Muscle of leg (tissue), 11 donors: Measurements from ENCODE around the gene CLCNKB. TPM values are rescaled to one million over a fixed set of nuclear protein-coding genes. Genes with fewer than 3 reads are reported as not detected.

ENCODE experiments used
- DNase-seq: peaks from one replicate; pipeline ENCODE4 v3.0.0; 2013
- H3K27ac ChIP-seq: one replicate; pipeline ENCODE4 v1.5.1; 2013; ENCODE audit warnings: mild to moderate bottlenecking, low read length, control low read depth
- H3K27me3 ChIP-seq: one replicate; pipeline ENCODE4 v1.6.1; 2013; ENCODE audit warnings: low read length; ENCODE audit not compliant: control insufficient read depth, insufficient read depth
- H3K36me3 ChIP-seq: one replicate; pipeline ENCODE4 v1.6.1; 2013; ENCODE audit warnings: low read length; ENCODE audit not compliant: control insufficient read depth, insufficient read depth
- H3K4me1 ChIP-seq: one replicate; pipeline ENCODE4 v1.6.1; 2013; ENCODE audit warnings: low read length; ENCODE audit not compliant: control insufficient read depth, insufficient read depth
- H3K4me3 ChIP-seq: one replicate; pipeline ENCODE4 v1.5.1; 2013; ENCODE audit warnings: low read length, control low read depth
- H3K9me3 ChIP-seq: replicated peaks from 2 replicates; pipeline ENCODE4 v1.6.1; 2013; ENCODE audit warnings: low read depth, low read length; ENCODE audit not compliant: control insufficient read depth
- WGBS: methylation state at CpG from one replicate; pipeline ENCODE4 v1.1.5; 2013; ENCODE audit warnings: missing lambda C conversion rate; ENCODE audit not compliant: insufficient coverage; 5-methylcytosine and 5-hydroxymethylcytosine counted together
- polyA plus RNA-seq, 8 donors: library from polyadenylated mRNA; unstranded; fragments of 120-200 nt; gene quantifications; one replicate each; pipeline versions ENCODE4 v1.2.1 to v1.2.3, GENCODE V29; 2013; ENCODE audit warnings: inconsistent platforms in 1 of 8, low replicate concordance in 1 of 8; ENCODE audit not compliant: insufficient read length in 8 of 8, insufficient read depth in 1 of 8
- total RNA-seq: library from RNA; stranded (reverse); fragments of 120-200 nt; gene quantifications from one replicate; pipeline ENCODE4 v1.2.4, GENCODE V29; 2013

The CLCNKB gene
- total and polyA plus RNA-seq, 9 donors = 0.11 to 0.53 (median 0.17) TPM; not detected in 1

DNA sequence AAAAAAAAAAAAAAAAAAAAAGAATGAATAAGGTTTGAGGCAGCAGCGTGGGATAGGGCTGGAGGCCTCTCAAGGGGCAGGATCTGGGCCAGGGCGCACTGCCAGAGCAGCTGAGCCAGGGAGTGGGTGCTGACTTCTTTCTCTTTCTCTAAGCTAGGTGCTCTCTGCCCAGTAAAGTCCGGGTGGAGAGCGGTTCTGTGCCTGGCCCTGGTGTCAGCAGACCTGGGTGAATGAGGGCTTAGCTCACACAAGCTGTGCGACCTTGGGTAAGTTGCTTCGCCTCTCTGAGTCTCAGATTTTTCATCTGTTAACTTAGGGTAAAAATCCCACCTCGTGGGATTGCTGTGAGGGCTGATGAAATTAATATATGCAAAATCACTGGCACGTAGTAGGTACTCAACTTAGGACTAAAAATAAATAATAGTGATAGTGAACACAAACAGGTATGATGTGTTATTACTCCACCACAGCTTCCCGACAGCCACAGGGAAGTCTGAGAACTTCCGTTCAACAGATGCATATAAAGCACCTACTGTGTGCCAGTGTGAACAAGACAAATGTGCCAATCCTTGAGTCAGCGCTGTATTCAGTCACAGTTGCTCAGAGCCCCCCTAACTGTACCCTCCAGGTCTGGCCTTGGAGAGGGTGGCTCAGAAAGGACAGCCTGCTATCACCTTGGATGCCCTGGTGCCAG is 31.9 kb downstream of the CLCNKB start:
- Histone ChIP-seq H3K4me1 (peaks cover 15% of the 10 kb centered on the region), H3K9me3 (no peaks in the 10 kb centered on the region), H3K27me3 (peaks cover 20% of the 10 kb centered on the region), H3K27ac (no peak overlapping the region), H3K36me3 (no peaks in the 10 kb centered on the region), H3K4me3 (no peak overlapping the region)
- no peak for DNase-seq
- WGBS = 71% methylated on average over 5 of the region's 11 CpGs

- peaks cover 20% of the 10 kb centered on the region for H3K27me3 ChIP-seq
- no peaks in the 10 kb centered on the region for H3K9me3 ChIP-seq
- 72% methylated on average over 13 of the region's 14 CpGs for WGBS
- peaks cover 15% of the 10 kb centered on the region for H3K4me1 ChIP-seq
- no peak overlapping the region for H3K4me3 ChIP-seq
- DNase-seq = no peak
- no peak overlapping the region for H3K27ac ChIP-seq
- no peaks in the 10 kb centered on the region for H3K36me3 ChIP-seq
These were observed 32.7 kb downstream of the CLCNKB start for GRCh38 chr1:16076031-16076864.

- Histone ChIP-seq H3K4me3 (no peak overlapping the region), H3K27ac (no peak overlapping the region), H3K27me3 (peaks cover 20% of the 10 kb centered on the region), H3K4me1 (peaks cover 15% of the 10 kb centered on the region), H3K36me3 (no peaks in the 10 kb centered on the region), H3K9me3 (no peaks in the 10 kb centered on the region)
- DNase-seq = no peak
- 84% methylated on average over 11 of the region's 11 CpGs for WGBS
These were observed 33.3 kb downstream of the CLCNKB start for GRCh38 chr1:16076865-16077238.

DNA sequence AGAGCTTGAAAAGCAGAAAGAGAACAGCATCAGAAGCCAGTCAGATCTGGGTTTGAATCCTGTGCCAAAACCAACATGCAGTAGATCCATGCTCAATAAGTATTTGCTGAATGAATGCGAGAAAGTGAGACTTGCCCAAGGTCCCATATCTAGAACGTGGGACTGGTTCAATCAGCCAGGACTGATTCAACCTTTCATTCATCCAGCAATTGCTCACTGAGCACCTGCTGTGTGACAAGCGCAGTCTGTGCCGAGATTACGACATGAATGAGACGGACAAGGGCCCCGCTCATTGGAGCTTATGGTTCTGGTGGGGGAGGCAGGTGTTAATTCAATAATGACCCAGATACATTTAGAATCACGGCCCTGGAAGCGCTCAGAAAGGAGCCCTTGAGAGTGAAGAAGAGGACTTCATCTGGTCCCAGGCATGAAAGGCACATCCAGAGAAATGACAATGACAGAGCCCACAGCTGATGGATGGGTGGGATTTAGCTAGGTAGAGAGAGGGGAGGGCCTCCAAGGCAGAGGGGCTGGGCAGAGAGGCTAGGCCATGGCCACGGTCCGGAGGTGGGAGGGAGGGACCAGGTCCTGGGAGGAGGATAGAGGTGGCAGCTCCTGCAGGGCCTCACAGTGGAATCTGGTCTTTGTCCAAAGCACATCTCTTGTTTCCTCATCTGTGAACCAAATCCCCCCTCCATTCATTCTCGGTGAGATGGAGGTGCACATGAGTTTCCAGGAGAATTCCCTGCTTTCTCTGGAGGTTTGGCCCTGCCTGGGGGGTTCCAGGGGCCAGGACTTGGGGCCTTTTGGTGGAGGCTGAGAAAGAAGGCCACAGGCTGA is 34.0 kb downstream of the CLCNKB start:
- WGBS = 82% methylated on average over 7 of the region's 12 CpGs

GRCh38 chr1:16078925-16079656 is 35.5 kb downstream of the CLCNKB start:
- peaks cover 3% of the 10 kb centered on the region for H3K27me3 ChIP-seq
- no peak overlapping the region for H3K4me3 ChIP-seq
- H3K27ac ChIP-seq = no peak overlapping the region
- no peaks in the 10 kb centered on the region for H3K9me3 ChIP-seq
- H3K4me1 ChIP-seq = peaks cover 6% of the 10 kb centered on the region
- 79% methylated on average over 2 of the region's 10 CpGs for WGBS
- no peaks in the 10 kb centered on the region for H3K36me3 ChIP-seq
- DNase-seq = peak; percentile 83

More for the DNA sequence above, 34.0 kb downstream of the CLCNKB start:
- Histone ChIP-seq H3K36me3 (no peaks in the 10 kb centered on the region), H3K27ac (no peak overlapping the region), H3K4me1 (peaks cover 15% of the 10 kb centered on the region), H3K27me3 (peaks cover 12% of the 10 kb centered on the region), H3K4me3 (no peak overlapping the region), H3K9me3 (no peaks in the 10 kb centered on the region)
- no peak for DNase-seq

DNA sequence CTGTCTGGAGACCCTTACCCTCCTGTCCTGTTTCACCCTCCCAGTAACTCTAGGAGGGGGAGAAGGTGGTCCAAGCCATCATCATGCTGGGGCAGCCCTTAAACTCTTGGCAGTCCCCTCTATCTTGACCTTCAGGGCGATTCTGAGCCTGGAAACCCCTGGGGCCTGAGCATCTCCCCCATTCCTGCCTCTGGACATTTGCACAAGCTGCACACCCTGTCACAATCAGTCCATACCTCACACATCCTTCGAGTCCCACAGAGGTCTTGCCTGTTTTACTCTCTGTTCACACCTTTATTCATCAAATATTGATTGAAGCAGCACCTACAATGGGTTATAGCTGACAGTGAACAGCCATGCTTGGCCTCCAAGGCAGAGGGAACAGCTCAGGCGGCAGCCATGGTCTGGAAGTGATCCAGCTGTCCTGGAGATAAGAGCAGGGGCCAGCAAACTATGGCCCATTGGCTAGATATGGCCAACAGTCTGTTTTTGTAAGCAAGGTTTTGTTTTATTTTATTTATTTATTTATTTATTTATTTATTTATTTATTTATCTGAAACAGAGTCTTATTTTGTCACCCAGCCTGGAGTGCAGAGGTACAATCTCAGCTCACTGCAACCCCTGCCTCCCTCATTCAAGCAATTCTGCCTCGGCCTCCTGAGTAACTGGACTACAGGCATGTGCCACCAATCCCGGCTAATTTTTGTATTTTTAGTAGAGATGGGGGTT is 37.0 kb downstream of the CLCNKB start:
- Histone ChIP-seq H3K27me3 (no peaks in the 10 kb centered on the region), H3K36me3 (no peaks in the 10 kb centered on the region), H3K4me1 (peaks cover 10% of the 10 kb centered on the region), H3K4me3 (no peak overlapping the region), H3K27ac (no peak overlapping the region), H3K9me3 (no peaks in the 10 kb centered on the region)
- WGBS = 89% methylated on average over 3 of the region's 5 CpGs
- no peak for DNase-seq

GRCh38 chr1:16081636-16082035 is 38.1 kb downstream of the CLCNKB start:
- Histone ChIP-seq H3K9me3 (no peaks in the 10 kb centered on the region), H3K36me3 (no peaks in the 10 kb centered on the region), H3K4me3 (no peak overlapping the region), H3K27me3 (no peaks in the 10 kb centered on the region), H3K4me1 (peaks cover 12% of the 10 kb centered on the region), H3K27ac (no peak overlapping the region)
- WGBS = 85% methylated on average over 9 of the region's 9 CpGs
- no peak for DNase-seq

- no peaks in the 10 kb centered on the region for H3K9me3 ChIP-seq
- H3K27me3 ChIP-seq = no peaks in the 10 kb centered on the region
- H3K27ac ChIP-seq = no peak overlapping the region
- H3K4me1 ChIP-seq = peaks cover 12% of the 10 kb centered on the region
- no peak overlapping the region for H3K4me3 ChIP-seq
- WGBS = 71% methylated on average over 6 of the region's 9 CpGs
- DNase-seq = no peak
- no peaks in the 10 kb centered on the region for H3K36me3 ChIP-seq
These were observed 38.9 kb downstream of the CLCNKB start for GRCh38 chr1:16082283-16083038.

GRCh38 chr1:16083486-16083885 is 39.9 kb downstream of the CLCNKB start:
- 73% methylated on average over 2 of the region's 5 CpGs for WGBS
- H3K4me3 ChIP-seq = no peak overlapping the region
- peaks cover 19% of the 10 kb centered on the region for H3K4me1 ChIP-seq
- DNase-seq = no peak
- H3K27me3 ChIP-seq = no peaks in the 10 kb centered on the region
- no peaks in the 10 kb centered on the region for H3K9me3 ChIP-seq
- H3K36me3 ChIP-seq = no peaks in the 10 kb centered on the region
- H3K27ac ChIP-seq = no peak overlapping the region
